Measurements from ENCODE around the gene ELK4. TPM values are rescaled to one million over a fixed set of nuclear protein-coding genes. Genes with fewer than 3 reads are reported as not detected.

Gene ELK4
- total and polyA plus RNA-seq, 2 of the 8 experiments (the other 6 are each of a cell fraction or from before 2014, with no cell fraction given) = 2.9 to 26.3 TPM

GRCh38 chr1:205672395-205672889, 40.6 kb upstream of the ELK4 start (continued):
- TF ChIP-seq EP300 (IDR thresholded peaks at IDR 0.05; ENCODE audit: borderline replicate concordance in 1 of 2, low read depth in 2 of 2, low read length in 2 of 2) (no peak), CHD2 (IDR thresholded peaks at IDR 0.05; ENCODE audit: low read length) (no peak)
